K562 (cell line): ENCODE measurements around the gene DYNLT4. TPM values are rescaled to one million over a fixed set of nuclear protein-coding genes. Genes with fewer than 3 reads are reported as not detected.

Source experiments
- ATF6 ChIP-seq: sonication (generic); formaldehyde crosslinking; IDR thresholded peaks from 2 replicates; pipeline ENCODE4 v1.4.0; 2020; ENCODE audit warnings: mild to moderate bottlenecking, missing genetic modification reagents
- DMBX1 ChIP-seq: fragments of 250-450 bp; sonication (Bioruptor Pico); IDR thresholded peaks from 2 replicates; pipeline ENCODE4 v1.8.0; 2022; ENCODE audit warnings: inconsistent platforms, mild to moderate bottlenecking, moderate library complexity, borderline replicate concordance
- RCOR1 ChIP-seq, 2 experiments: IDR thresholded peaks; 2 replicates each; pipeline ENCODE4 v1.6.1; 2012; ENCODE audit warnings: low read depth in 2 of 2, low read length in 2 of 2, borderline replicate concordance in 1 of 2, improper control_type of control experiment in 1 of 2
- SUPT5H ChIP-seq: fragments of 450-650 bp; IDR thresholded peaks from 2 replicates; pipeline ENCODE4 v1.6.1; 2016
- ZNF324 ChIP-seq: fragments of 250-450 bp; sonication (Bioruptor Pico); IDR thresholded peaks from 2 replicates; pipeline ENCODE4 v1.4.0; 2020; ENCODE audit warnings: mild to moderate bottlenecking
- ZNF77 ChIP-seq: fragments of 250-450 bp; sonication (Bioruptor Pico); IDR thresholded peaks from 2 replicates; pipeline ENCODE4 v1.5.0; 2020
- ZSCAN32 ChIP-seq: fragments of 450-650 bp; formaldehyde crosslinking; IDR thresholded peaks from 2 replicates; pipeline ENCODE4 v1.4.0; 2020; ENCODE audit warnings: mild to moderate bottlenecking, moderate library complexity
- polyA plus RNA-seq, 8 experiments: library from polyadenylated mRNA; depleted of rRNA in 4 of 8; stranded (reverse) in 5 of 8; unstranded in 3 of 8; fragments of >200 nt; fragmentation: Nextera tagmentation in 2 of 8; fragmentation: Illumina TruSeq in 1 of 8; extraction: Ambion mirVana in 2 of 8; extraction: Trizol in 1 of 8; gene quantifications; 2 replicates each; pipeline versions ENCODE4 v1.2.1 to v1.2.3, GENCODE V29; 2011 to 2014; ENCODE audit warnings: inconsistent platforms in 1 of 8, missing spikeins in 1 of 8
- total RNA-seq, 7 experiments: library from RNA; depleted of rRNA in 6 of 7; stranded (reverse); fragments of >200 nt in 6 of 7; fragmentation: Illumina TruSeq in 2 of 7; extraction: Trizol in 2 of 7; gene quantifications; 2 replicates each; pipeline versions ENCODE4 v1.2.1 to v1.2.3, GENCODE V29; 2011 to 2021; ENCODE audit warnings: low replicate concordance in 1 of 7
- TF ChIP-seq, protein P1 (sequence below), 2 experiments: fragments of 450-650 bp in 1 of 2; sonication (generic) in 1 of 2; formaldehyde crosslinking in 1 of 2; IDR thresholded peaks; 2 replicates each; pipeline versions ENCODE4 v1.7.1 to v1.9.0; 2016 to 2022; ENCODE audit warnings: inconsistent platforms in 1 of 2, mild to moderate bottlenecking in 1 of 2, missing genetic modification reagents in 1 of 2
- TF ChIP-seq, protein P2 (sequence below), 2 experiments: fragments of 200-800 bp in 1 of 2; sonication (Bioruptor generic) in 1 of 2; sonication (generic) in 1 of 2; formaldehyde crosslinking in 1 of 2; IDR thresholded peaks in 1 of 2; conservative IDR thresholded peaks in 1 of 2; 2 replicates each; pipeline versions ENCODE4 v1.5.0 to v1.6.1; 2016 to 2020; ENCODE audit warnings: missing compliant biosample characterization in 1 of 2, missing genetic modification characterization in 1 of 2, missing genetic modification reagents in 1 of 2
- TF ChIP-seq, protein P3 (sequence below): fragments of 450-650 bp; IDR thresholded peaks from 2 replicates; pipeline ENCODE4 v1.6.1; 2014; ENCODE audit warnings: low read depth, mild to moderate bottlenecking, moderate library complexity, borderline replicate concordance

The DYNLT4 gene
- total and polyA plus RNA-seq, 9 of the 15 experiments (the other 6 are each of a cell fraction or from before 2014, with no cell fraction given), result 0.29 to 0.73 TPM; not detected in 7

GRCh38 chr1:44801491-44802305 is 5.5 kb downstream of the DYNLT4 start (continued):
- TF ChIP-seq, protein P1, sequence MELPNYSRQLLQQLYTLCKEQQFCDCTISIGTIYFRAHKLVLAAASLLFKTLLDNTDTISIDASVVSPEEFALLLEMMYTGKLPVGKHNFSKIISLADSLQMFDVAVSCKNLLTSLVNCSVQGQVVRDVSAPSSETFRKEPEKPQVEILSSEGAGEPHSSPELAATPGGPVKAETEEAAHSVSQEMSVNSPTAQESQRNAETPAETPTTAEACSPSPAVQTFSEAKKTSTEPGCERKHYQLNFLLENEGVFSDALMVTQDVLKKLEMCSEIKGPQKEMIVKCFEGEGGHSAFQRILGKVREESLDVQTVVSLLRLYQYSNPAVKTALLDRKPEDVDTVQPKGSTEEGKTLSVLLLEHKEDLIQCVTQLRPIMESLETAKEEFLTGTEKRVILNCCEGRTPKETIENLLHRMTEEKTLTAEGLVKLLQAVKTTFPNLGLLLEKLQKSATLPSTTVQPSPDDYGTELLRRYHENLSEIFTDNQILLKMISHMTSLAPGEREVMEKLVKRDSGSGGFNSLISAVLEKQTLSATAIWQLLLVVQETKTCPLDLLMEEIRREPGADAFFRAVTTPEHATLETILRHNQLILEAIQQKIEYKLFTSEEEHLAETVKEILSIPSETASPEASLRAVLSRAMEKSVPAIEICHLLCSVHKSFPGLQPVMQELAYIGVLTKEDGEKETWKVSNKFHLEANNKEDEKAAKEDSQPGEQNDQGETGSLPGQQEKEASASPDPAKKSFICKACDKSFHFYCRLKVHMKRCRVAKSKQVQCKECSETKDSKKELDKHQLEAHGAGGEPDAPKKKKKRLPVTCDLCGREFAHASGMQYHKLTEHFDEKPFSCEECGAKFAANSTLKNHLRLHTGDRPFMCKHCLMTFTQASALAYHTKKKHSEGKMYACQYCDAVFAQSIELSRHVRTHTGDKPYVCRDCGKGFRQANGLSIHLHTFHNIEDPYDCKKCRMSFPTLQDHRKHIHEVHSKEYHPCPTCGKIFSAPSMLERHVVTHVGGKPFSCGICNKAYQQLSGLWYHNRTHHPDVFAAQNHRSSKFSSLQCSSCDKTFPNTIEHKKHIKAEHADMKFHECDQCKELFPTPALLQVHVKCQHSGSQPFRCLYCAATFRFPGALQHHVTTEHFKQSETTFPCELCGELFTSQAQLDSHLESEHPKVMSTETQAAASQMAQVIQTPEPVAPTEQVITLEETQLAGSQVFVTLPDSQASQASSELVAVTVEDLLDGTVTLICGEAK (IDR thresholded peaks at IDR 0.05), result no peak
- TF ChIP-seq, protein P1 (CRISPR knock-in tag; IDR thresholded peaks at IDR 0.05), result no peak
- no peak for TF ChIP-seq ZNF77 (CRISPR knock-in tag)
- TF ChIP-seq, protein P2, sequence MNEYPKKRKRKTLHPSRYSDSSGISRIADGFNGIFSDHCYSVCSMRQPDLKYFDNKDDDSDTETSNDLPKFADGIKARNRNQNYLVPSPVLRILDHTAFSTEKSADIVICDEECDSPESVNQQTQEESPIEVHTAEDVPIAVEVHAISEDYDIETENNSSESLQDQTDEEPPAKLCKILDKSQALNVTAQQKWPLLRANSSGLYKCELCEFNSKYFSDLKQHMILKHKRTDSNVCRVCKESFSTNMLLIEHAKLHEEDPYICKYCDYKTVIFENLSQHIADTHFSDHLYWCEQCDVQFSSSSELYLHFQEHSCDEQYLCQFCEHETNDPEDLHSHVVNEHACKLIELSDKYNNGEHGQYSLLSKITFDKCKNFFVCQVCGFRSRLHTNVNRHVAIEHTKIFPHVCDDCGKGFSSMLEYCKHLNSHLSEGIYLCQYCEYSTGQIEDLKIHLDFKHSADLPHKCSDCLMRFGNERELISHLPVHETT (CRISPR knock-in tag; conservative IDR thresholded peaks at IDR 0.05 in 1 of 2, IDR thresholded peaks at IDR 0.05 in 1 of 2), result no peak
- TF ChIP-seq RCOR1 (IDR thresholded peaks at IDR 0.05; ENCODE audit: borderline replicate concordance in 1 of 2, low read depth in 2 of 2, low read length in 2 of 2), result peak in 1 of 2 experiments; percentile 59; a peak in 1 of 4 replicates
- TF ChIP-seq, protein P3, sequence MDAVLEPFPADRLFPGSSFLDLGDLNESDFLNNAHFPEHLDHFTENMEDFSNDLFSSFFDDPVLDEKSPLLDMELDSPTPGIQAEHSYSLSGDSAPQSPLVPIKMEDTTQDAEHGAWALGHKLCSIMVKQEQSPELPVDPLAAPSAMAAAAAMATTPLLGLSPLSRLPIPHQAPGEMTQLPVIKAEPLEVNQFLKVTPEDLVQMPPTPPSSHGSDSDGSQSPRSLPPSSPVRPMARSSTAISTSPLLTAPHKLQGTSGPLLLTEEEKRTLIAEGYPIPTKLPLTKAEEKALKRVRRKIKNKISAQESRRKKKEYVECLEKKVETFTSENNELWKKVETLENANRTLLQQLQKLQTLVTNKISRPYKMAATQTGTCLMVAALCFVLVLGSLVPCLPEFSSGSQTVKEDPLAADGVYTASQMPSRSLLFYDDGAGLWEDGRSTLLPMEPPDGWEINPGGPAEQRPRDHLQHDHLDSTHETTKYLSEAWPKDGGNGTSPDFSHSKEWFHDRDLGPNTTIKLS, result no peak
- TF ChIP-seq ZNF324 (CRISPR knock-in tag), result no peak
- 0 out of 2 replicates have a peak, but pooled peaks have one; percentile 47 for TF ChIP-seq ATF6 (CRISPR knock-in tag)
- TF ChIP-seq ZSCAN32 (CRISPR knock-in tag), result no peak
- no peak for TF ChIP-seq SUPT5H
- TF ChIP-seq DMBX1, result no peak
